ENCODE data around the gene RASSF10. TPM values are rescaled to one million over a fixed set of nuclear protein-coding genes. Genes with fewer than 3 reads are reported as not detected.
"Not testable (repeated sequence)": the region's sequence is repeated elsewhere in the genome, so short reads cannot be mapped to it uniquely, and the experiment has no call there.

Gene RASSF10
- total RNA-seq, 1 donor from 2014 or later, result 3.7 TPM

- no peak for DNase-seq (ENCODE audit: low spot score)
Observed at GRCh38 chr11:13023423-13023822, 14.3 kb downstream of the RASSF10 start.

- no peak for DNase-seq (ENCODE audit: low spot score)
Observed at GRCh38 chr11:13026722-13027121, 17.6 kb downstream of the RASSF10 start.

GRCh38 chr11:13028322-13028721 is 19.2 kb downstream of the RASSF10 start:
- no peak for DNase-seq (ENCODE audit: low spot score)

- DNase-seq (ENCODE audit: low spot score), result no peak
Observed at GRCh38 chr11:13029872-13030271, 20.8 kb downstream of the RASSF10 start.

GRCh38 chr11:13030857-13031256 is 21.7 kb downstream of the RASSF10 start:
- no peak for DNase-seq (ENCODE audit: low spot score)

- no peak for DNase-seq (ENCODE audit: low spot score)
Observed at GRCh38 chr11:13031349-13031748, 22.2 kb downstream of the RASSF10 start.

- DNase-seq (ENCODE audit: low spot score), result no peak
Observed at GRCh38 chr11:13033760-13034533, 24.8 kb downstream of the RASSF10 start.

- DNase-seq (ENCODE audit: low spot score), result no peak
Observed at GRCh38 chr11:13035711-13036110, 26.6 kb downstream of the RASSF10 start.

- DNase-seq (ENCODE audit: low spot score), result no peak
Observed at GRCh38 chr11:13036235-13036634, 27.1 kb downstream of the RASSF10 start.

- no peak for DNase-seq (ENCODE audit: low spot score)
Observed at GRCh38 chr11:13038366-13038765, 29.2 kb downstream of the RASSF10 start.

- DNase-seq (ENCODE audit: low spot score), result no peak
Observed at GRCh38 chr11:13039126-13039525, 30.0 kb downstream of the RASSF10 start.

GRCh38 chr11:13040969-13041561 is 31.9 kb downstream of the RASSF10 start:
- no peak for DNase-seq (ENCODE audit: low spot score)

GRCh38 chr11:13042873-13043342 is 33.8 kb downstream of the RASSF10 start:
- DNase-seq (ENCODE audit: low spot score), result no peak

- no peak for DNase-seq (ENCODE audit: low spot score)
Observed at GRCh38 chr11:13043912-13044628, 35.0 kb downstream of the RASSF10 start.

GRCh38 chr11:13045089-13045488 is 36.0 kb downstream of the RASSF10 start:
- not testable (repeated sequence) for DNase-seq (ENCODE audit: low spot score)

GRCh38 chr11:13045734-13046133 is 36.6 kb downstream of the RASSF10 start:
- DNase-seq (ENCODE audit: low spot score), result no peak

- DNase-seq (ENCODE audit: low spot score), result no peak
Observed at GRCh38 chr11:13046637-13047570, 37.8 kb downstream of the RASSF10 start.

- no peak for DNase-seq (ENCODE audit: low spot score)
Observed at GRCh38 chr11:13047884-13048283, 38.8 kb downstream of the RASSF10 start.

GRCh38 chr11:13051257-13051656 is 42.1 kb downstream of the RASSF10 start:
- no peak for DNase-seq (ENCODE audit: low spot score)

- DNase-seq (ENCODE audit: low spot score), result no peak
Observed at GRCh38 chr11:13052130-13052571, 43.0 kb downstream of the RASSF10 start.

GRCh38 chr11:13053255-13053917 is 44.3 kb downstream of the RASSF10 start:
- no peak for DNase-seq (ENCODE audit: low spot score)

Data from ureter (tissue), 1 donor.